HEK293 (cell line): Measurements from ENCODE around the gene ACIN1.

Experiments used
- CTCF ChIA-PET: fragments of 350-600 bp; formaldehyde crosslinking; extraction: SDS; loops from one replicate; lab custom pipeline; 2021; ENCODE audit warnings: antibody characterized with exemption; lab: Yijun Ruan, JAX
- POLR2A ChIA-PET: fragments of 300-600 bp; formaldehyde crosslinking; extraction: SDS; loops from one replicate; lab custom pipeline; 2020; ENCODE audit warnings: antibody characterized with exemption, inconsistent platforms; lab: Yijun Ruan, JAX
- H3K27ac ChIP-seq: fragments of 200-500 bp; sonication (Bioruptor generic); 2 replicates; pipeline ENCODE4 v1.5.1; 2014; ENCODE audit warnings: low read depth, low read length, control low read depth, inconsistent platforms; ENCODE audit errors: extremely low read depth
- H3K36me3 ChIP-seq, 2 experiments: fragments of 200-500 bp in 1 of 2; sonication (Bioruptor generic) in 1 of 2; 1 replicate in 1 of 2; 2 replicates in 1 of 2; pipeline ENCODE4 v1.5.1; 2014 to 2017; ENCODE audit warnings: inconsistent platforms in 2 of 2, low read length in 2 of 2; ENCODE audit not compliant: control insufficient read depth in 2 of 2, insufficient read depth in 1 of 2
- H3K4me1 ChIP-seq: fragments of 200-500 bp; sonication (Bioruptor generic); 2 replicates; pipeline ENCODE4 v1.5.1; 2014; ENCODE audit warnings: mild to moderate bottlenecking, low read length, inconsistent platforms; ENCODE audit not compliant: control insufficient read depth, insufficient read depth
- H3K4me3 ChIP-seq: 2 replicates; pipeline ENCODE4 v1.5.1; 2011; ENCODE audit warnings: low read depth, mild to moderate bottlenecking, control low read depth, low read length, moderate library complexity
- H3K9me3 ChIP-seq: fragments of 200-500 bp; sonication (Bioruptor generic); 2 replicates; pipeline ENCODE4 v1.5.1; 2014; ENCODE audit warnings: low read depth, low read length, inconsistent platforms; ENCODE audit not compliant: control insufficient read depth, insufficient read depth
- IKZF3 ChIP-seq: fragments of 450-650 bp; IDR thresholded peaks from 2 replicates; pipeline ENCODE4 v1.5.0; 2018; ENCODE audit warnings: missing biosample characterization, mild to moderate bottlenecking, missing genetic modification characterization, moderate library complexity
- TRIM28 ChIP-seq: IDR thresholded peaks from 2 replicates; pipeline ENCODE4 v1.6.1; 2011; ENCODE audit warnings: low read length, control low read depth, borderline replicate concordance
- YY2 ChIP-seq: fragments of 450-650 bp; formaldehyde crosslinking; IDR thresholded peaks from 2 replicates; pipeline ENCODE4 v1.5.1; 2016; ENCODE audit warnings: missing biosample characterization, missing genetic modification characterization
- ZBTB17 ChIP-seq: fragments of 450-650 bp; formaldehyde crosslinking; IDR thresholded peaks from 2 replicates; pipeline ENCODE4 v1.5.1; 2016; ENCODE audit warnings: missing biosample characterization, missing genetic modification characterization
- ZEB2 ChIP-seq: fragments of 450-650 bp; formaldehyde crosslinking; IDR thresholded peaks from 2 replicates; pipeline ENCODE4 v1.5.1; 2016; ENCODE audit warnings: missing biosample characterization, missing genetic modification characterization
- ZFP69B ChIP-seq: fragments of 450-650 bp; formaldehyde crosslinking; IDR thresholded peaks from 2 replicates; pipeline ENCODE4 v1.5.1; 2016; ENCODE audit warnings: missing biosample characterization, missing genetic modification characterization
- ZNF19 ChIP-seq: fragments of 450-650 bp; formaldehyde crosslinking; IDR thresholded peaks from 2 replicates; pipeline ENCODE4; 2016; ENCODE audit warnings: missing biosample characterization, missing genetic modification characterization, low read depth
- ZNF2 ChIP-seq: fragments of 450-650 bp; formaldehyde crosslinking; IDR thresholded peaks from 2 replicates; pipeline ENCODE4 v1.5.1; 2016; ENCODE audit warnings: missing biosample characterization, missing genetic modification characterization
- ZNF202 ChIP-seq: fragments of 450-650 bp; formaldehyde crosslinking; IDR thresholded peaks from 2 replicates; pipeline ENCODE4 v1.5.1; 2016; ENCODE audit warnings: missing biosample characterization, missing genetic modification characterization, borderline replicate concordance
- ZNF292 ChIP-seq: fragments of 450-650 bp; formaldehyde crosslinking; IDR thresholded peaks from 2 replicates; pipeline ENCODE4 v1.5.1; 2016; ENCODE audit warnings: low read depth, missing biosample characterization, missing genetic modification characterization, borderline replicate concordance
- ZNF335 ChIP-seq: fragments of 450-650 bp; formaldehyde crosslinking; conservative IDR thresholded peaks from 2 replicates; pipeline ENCODE4 v1.5.1; 2016; ENCODE audit warnings: missing biosample characterization, missing genetic modification characterization
- ZNF394 ChIP-seq: fragments of 450-650 bp; formaldehyde crosslinking; IDR thresholded peaks from 2 replicates; pipeline ENCODE4 v1.5.1; 2016; ENCODE audit warnings: missing biosample characterization, missing genetic modification characterization, mild to moderate bottlenecking, moderate library complexity, borderline replicate concordance
- ZNF423 ChIP-seq: fragments of 450-650 bp; formaldehyde crosslinking; IDR thresholded peaks from 2 replicates; pipeline ENCODE4 v1.5.1; 2016; ENCODE audit warnings: missing biosample characterization, missing genetic modification characterization
- ZNF600 ChIP-seq: fragments of 450-650 bp; formaldehyde crosslinking; IDR thresholded peaks from 2 replicates; pipeline ENCODE4 v1.5.1; 2016; ENCODE audit warnings: missing biosample characterization, missing genetic modification characterization
- ZNF623 ChIP-seq: fragments of 450-650 bp; formaldehyde crosslinking; IDR thresholded peaks from 2 replicates; pipeline ENCODE4 v1.5.1; 2016; ENCODE audit warnings: missing biosample characterization, missing genetic modification characterization
- ZNF629 ChIP-seq: fragments of 450-650 bp; formaldehyde crosslinking; IDR thresholded peaks from 2 replicates; pipeline ENCODE4 v1.5.1; 2017; ENCODE audit warnings: missing biosample characterization, missing genetic modification characterization
- ZNF768 ChIP-seq: fragments of 450-650 bp; formaldehyde crosslinking; IDR thresholded peaks from 2 replicates; pipeline ENCODE4 v1.5.1; 2018; ENCODE audit warnings: missing biosample characterization, mild to moderate bottlenecking, missing genetic modification characterization
- ZSCAN30 ChIP-seq: fragments of 450-650 bp; IDR thresholded peaks from 2 replicates; pipeline ENCODE4 v1.5.1; 2018; ENCODE audit warnings: missing biosample characterization, mild to moderate bottlenecking, missing genetic modification characterization, moderate library complexity
- TF ChIP-seq, protein P1 (sequence below): fragments of 450-650 bp; formaldehyde crosslinking; IDR thresholded peaks from 2 replicates; pipeline ENCODE4 v1.5.1; 2016; ENCODE audit warnings: missing biosample characterization, missing genetic modification characterization, borderline replicate concordance
- TF ChIP-seq, protein P2 (sequence below): fragments of 450-650 bp; formaldehyde crosslinking; IDR thresholded peaks from 2 replicates; pipeline ENCODE4 v1.5.1; 2016; ENCODE audit warnings: missing biosample characterization, missing genetic modification characterization
- TF ChIP-seq, protein P3 (sequence below): fragments of 450-650 bp; formaldehyde crosslinking; IDR thresholded peaks from 2 replicates; pipeline ENCODE4 v1.5.1; 2016; ENCODE audit warnings: missing biosample characterization, missing genetic modification characterization
- TF ChIP-seq, protein P4 (sequence below): fragments of 450-650 bp; formaldehyde crosslinking; IDR thresholded peaks from 2 replicates; pipeline ENCODE4 v1.5.1; 2016; ENCODE audit warnings: missing biosample characterization, missing genetic modification characterization

The ACIN1 gene

DNA sequence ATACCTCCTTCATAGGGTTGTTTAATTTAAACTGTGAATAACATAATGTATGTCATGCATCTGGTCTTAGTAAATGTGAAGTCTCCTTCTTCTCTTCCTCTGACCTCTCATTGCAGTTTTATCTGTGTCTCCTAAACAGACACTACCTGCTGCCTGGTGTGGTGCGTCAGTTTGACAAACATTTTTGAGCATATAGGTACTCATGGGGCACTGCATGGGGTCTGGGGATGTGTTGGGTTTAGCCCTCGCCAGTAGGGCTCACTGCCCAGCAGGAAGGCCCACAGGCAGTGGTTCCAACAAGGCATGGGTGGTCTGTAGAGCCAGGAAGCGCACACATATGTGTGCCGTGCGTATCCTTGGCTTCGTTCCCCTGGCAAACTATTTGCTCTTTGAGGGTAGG is 27.1 kb upstream of the ACIN1 start (continued):
- TF ChIP-seq ZNF423 (tag by site-specific recombination) (no peak), TRIM28 (no peak)

DNA sequence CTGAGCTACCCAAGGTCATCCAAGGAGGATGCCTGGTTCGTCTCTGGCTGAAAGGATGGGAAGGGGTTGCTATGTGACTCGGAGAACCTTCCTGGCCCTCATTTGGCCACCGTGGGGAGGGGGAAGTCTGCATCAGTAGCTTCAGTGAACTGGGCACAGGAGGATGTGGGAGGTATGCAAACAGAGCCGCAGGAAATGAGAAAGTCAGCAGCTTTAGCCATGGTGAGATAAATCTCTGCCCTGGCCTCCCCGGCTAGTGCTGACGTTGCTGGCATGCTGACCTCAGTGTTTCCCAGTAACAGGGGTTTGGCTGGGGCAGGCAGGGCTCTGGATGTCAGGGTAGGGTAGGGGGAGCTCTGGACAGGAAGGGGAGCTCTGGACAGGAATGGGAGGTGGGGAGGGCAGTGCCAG is 26.4 kb upstream of the ACIN1 start:
- H3K27ac ChIP-seq: no peak overlapping the region
- no peak overlapping the region for H3K4me3 ChIP-seq
- TF ChIP-seq ZNF335 (tag by site-specific recombination) (no peak), ZNF394 (tag by site-specific recombination) (no peak), ZFP69B (tag by site-specific recombination) (no peak), ZEB2 (tag by site-specific recombination) (no peak), YY2 (no peak), ZNF202 (tag by site-specific recombination) (no peak), IKZF3 (no peak), ZNF292 (tag by site-specific recombination) (no peak), ZNF623 (tag by site-specific recombination) (no peak), ZNF19 (tag by site-specific recombination) (no peak)
- TF ChIP-seq, protein P1, sequence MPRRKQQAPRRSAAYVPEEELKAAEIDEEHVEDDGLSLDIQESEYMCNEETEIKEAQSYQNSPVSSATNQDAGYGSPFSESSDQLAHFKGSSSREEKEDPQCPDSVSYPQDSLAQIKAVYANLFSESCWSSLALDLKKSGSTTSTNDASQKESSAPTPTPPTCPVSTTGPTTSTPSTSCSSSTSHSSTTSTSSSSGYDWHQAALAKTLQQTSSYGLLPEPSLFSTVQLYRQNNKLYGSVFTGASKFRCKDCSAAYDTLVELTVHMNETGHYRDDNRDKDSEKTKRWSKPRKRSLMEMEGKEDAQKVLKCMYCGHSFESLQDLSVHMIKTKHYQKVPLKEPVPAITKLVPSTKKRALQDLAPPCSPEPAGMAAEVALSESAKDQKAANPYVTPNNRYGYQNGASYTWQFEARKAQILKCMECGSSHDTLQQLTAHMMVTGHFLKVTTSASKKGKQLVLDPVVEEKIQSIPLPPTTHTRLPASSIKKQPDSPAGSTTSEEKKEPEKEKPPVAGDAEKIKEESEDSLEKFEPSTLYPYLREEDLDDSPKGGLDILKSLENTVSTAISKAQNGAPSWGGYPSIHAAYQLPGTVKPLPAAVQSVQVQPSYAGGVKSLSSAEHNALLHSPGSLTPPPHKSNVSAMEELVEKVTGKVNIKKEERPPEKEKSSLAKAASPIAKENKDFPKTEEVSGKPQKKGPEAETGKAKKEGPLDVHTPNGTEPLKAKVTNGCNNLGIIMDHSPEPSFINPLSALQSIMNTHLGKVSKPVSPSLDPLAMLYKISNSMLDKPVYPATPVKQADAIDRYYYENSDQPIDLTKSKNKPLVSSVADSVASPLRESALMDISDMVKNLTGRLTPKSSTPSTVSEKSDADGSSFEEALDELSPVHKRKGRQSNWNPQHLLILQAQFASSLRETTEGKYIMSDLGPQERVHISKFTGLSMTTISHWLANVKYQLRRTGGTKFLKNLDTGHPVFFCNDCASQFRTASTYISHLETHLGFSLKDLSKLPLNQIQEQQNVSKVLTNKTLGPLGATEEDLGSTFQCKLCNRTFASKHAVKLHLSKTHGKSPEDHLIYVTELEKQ (tag by site-specific recombination): no peak
- TF ChIP-seq, protein P2, sequence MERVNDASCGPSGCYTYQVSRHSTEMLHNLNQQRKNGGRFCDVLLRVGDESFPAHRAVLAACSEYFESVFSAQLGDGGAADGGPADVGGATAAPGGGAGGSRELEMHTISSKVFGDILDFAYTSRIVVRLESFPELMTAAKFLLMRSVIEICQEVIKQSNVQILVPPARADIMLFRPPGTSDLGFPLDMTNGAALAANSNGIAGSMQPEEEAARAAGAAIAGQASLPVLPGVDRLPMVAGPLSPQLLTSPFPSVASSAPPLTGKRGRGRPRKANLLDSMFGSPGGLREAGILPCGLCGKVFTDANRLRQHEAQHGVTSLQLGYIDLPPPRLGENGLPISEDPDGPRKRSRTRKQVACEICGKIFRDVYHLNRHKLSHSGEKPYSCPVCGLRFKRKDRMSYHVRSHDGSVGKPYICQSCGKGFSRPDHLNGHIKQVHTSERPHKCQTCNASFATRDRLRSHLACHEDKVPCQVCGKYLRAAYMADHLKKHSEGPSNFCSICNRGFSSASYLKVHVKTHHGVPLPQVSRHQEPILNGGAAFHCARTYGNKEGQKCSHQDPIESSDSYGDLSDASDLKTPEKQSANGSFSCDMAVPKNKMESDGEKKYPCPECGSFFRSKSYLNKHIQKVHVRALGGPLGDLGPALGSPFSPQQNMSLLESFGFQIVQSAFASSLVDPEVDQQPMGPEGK (tag by site-specific recombination): no peak
- H3K36me3 ChIP-seq: no peaks in the 10 kb centered on the region
- no peaks in the 10 kb centered on the region for H3K9me3 ChIP-seq
- POLR2A ChIA-PET: interaction anchor here (1.5 to 1.6 kb wide), 2 partner anchors 60 to 63 kb away, joined by 4 to 5 read pairs; partner anchors contain the start of gene SLC7A8
- CTCF ChIA-PET: interaction anchor here (0.5 to 11.2 kb wide), 39 partner anchors 9 to 1932 kb away, joined by 3 to 424 read pairs (median 4); partner anchors contain the start of genes ACIN1, C14orf119, HOMEZ and PPP1R3E
- no peaks in the 10 kb centered on the region for H3K4me1 ChIP-seq

DNA sequence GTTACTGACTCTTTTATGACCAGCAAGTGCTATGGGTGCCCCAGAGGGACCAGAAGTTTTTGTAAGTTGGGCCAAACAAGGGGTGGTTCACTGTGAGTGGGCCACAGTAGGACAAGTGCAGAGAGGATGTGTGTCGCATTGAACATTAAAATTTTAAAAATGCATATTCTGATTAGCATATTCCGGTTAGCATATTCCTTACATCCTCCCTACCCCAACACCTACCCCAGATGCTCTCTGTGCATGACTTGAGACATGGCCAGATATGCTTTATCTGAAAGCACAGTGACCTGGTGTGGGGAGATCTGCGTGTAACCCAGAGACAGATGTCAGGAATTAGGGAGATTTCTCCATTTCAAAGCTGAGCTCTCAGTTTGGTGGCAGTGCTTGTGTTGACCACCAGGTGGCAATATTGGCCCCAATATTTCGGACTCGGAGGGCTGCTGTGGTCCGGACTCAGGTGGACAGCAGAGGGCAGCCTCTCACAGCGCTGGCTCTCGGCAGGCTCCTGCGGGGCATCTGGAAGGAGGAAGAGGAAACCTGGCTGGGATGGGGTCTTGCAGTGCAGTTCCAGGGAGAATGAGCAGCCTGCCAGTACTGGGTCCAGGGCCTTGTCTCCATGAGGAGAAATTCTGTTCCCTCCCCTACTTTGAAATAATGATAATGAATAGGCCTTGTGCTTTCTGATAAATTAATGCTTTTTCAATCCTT is 25.8 kb upstream of the ACIN1 start:
- Histone ChIP-seq H3K36me3 (no peaks in the 10 kb centered on the region), H3K27ac (no peak overlapping the region), H3K4me1 (no peaks in the 10 kb centered on the region), H3K4me3 (no peak overlapping the region), H3K9me3 (no peaks in the 10 kb centered on the region)
- ChIA-PET CTCF (interaction anchor here (0.5 to 11.2 kb wide), 65 partner anchors 9 to 831 kb away, joined by 3 to 424 read pairs (median 4); partner anchors contain the start of genes ACIN1, C14orf119, HOMEZ and PPP1R3E), POLR2A (interaction anchor here (0.7 to 1.6 kb wide), 4 partner anchors 8 to 63 kb away, joined by 4 to 7 read pairs (median 4); partner anchors contain the start of genes ACIN1, C14orf119 and SLC7A8)
- TF ChIP-seq ZBTB17 (peak; percentile 57; the same call in 1 of the 2 replicates), ZNF600 (0 out of 2 replicates have a peak, but pooled peaks have one; percentile 38), ZSCAN30 (tag by site-specific recombination) (peak; percentile 93), ZNF2 (peak; percentile 74; the same call in 1 of the 2 replicates), ZNF629 (0 out of 2 replicates have a peak, but pooled peaks have one; percentile 35), ZNF768 (tag by site-specific recombination) (no peak)
- TF ChIP-seq, protein P3, sequence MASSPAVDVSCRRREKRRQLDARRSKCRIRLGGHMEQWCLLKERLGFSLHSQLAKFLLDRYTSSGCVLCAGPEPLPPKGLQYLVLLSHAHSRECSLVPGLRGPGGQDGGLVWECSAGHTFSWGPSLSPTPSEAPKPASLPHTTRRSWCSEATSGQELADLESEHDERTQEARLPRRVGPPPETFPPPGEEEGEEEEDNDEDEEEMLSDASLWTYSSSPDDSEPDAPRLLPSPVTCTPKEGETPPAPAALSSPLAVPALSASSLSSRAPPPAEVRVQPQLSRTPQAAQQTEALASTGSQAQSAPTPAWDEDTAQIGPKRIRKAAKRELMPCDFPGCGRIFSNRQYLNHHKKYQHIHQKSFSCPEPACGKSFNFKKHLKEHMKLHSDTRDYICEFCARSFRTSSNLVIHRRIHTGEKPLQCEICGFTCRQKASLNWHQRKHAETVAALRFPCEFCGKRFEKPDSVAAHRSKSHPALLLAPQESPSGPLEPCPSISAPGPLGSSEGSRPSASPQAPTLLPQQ (tag by site-specific recombination): 0 out of 2 replicates have a peak, but pooled peaks have one; percentile 27
- TF ChIP-seq, protein P4, sequence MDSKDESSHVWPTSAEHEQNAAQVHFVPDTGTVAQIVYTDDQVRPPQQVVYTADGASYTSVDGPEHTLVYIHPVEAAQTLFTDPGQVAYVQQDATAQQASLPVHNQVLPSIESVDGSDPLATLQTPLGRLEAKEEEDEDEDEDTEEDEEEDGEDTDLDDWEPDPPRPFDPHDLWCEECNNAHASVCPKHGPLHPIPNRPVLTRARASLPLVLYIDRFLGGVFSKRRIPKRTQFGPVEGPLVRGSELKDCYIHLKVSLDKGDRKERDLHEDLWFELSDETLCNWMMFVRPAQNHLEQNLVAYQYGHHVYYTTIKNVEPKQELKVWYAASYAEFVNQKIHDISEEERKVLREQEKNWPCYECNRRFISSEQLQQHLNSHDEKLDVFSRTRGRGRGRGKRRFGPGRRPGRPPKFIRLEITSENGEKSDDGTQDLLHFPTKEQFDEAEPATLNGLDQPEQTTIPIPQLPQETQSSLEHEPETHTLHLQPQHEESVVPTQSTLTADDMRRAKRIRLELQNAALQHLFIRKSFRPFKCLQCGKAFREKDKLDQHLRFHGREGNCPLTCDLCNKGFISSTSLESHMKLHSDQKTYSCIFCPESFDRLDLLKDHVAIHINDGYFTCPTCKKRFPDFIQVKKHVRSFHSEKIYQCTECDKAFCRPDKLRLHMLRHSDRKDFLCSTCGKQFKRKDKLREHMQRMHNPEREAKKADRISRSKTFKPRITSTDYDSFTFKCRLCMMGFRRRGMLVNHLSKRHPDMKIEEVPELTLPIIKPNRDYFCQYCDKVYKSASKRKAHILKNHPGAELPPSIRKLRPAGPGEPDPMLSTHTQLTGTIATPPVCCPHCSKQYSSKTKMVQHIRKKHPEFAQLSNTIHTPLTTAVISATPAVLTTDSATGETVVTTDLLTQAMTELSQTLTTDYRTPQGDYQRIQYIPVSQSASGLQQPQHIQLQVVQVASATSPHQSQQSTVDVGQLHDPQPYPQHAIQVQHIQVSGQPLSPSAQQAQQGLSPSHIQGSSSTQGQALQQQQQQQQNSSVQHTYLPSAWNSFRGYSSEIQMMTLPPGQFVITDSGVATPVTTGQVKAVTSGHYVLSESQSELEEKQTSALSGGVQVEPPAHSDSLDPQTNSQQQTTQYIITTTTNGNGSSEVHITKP: no peak
